ENCODE data around the gene EHD1.

GRCh38 chr11:64848214-64848825, 30.1 kb downstream of the EHD1 start:
- TF ChIP-seq CTCF (IDR thresholded peaks at IDR 0.05 in 8 of 11, conservative IDR thresholded peaks at IDR 0.05 in 3 of 11) (peak in 3 of 11 experiments; percentile 28 to 52 (median 47)), POLR2A (IDR thresholded peaks at IDR 0.05) (no peak)
